Measurements from ENCODE around the gene ZNF608. TPM values are rescaled to one million over a fixed set of nuclear protein-coding genes. Genes with fewer than 3 reads are reported as not detected.

Gene ZNF608
- total RNA-seq, 2 donors from 2014 or later, result 138 to 140 TPM

DNA sequence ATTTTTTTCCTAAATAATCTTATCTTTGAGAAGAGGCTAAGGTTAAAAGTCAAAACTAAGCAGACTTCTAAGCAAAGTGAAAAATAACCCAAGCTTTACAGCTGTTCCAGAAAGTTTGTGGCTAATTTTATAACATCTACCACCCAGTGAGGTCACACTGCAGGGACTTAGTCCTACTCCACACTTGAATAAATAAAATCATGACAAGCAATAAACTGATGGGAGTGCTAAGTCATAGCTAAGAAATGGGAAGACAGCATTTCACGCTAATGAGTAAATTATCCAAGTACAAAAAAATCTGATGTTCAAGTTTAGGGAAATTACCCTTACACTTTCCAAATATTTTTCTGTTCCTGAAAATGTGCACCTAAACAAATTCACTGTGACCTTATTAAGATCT, 47.7 kb downstream of the ZNF608 start:
- H3K27ac ChIP-seq (ENCODE audit: low read depth, low read length), result peak overlapping the region; percentile 89
- peaks cover 56% of the 10 kb centered on the region for H3K36me3 Mint-ChIP-seq (ENCODE audit: low read depth)
- no peaks in the 10 kb centered on the region for H3K27me3 ChIP-seq (ENCODE audit: control insufficient read depth, insufficient read depth, low read length, poor library complexity, severe bottlenecking)
- H3K27ac Mint-ChIP-seq, result peak overlapping the region; percentile 13
- TF ChIP-seq CTCF (conservative IDR thresholded peaks at IDR 0.05), result no peak
- no peaks in the 10 kb centered on the region for H3K9me3 Mint-ChIP-seq
- H3K4me1 Mint-ChIP-seq, result peaks cover 67% of the 10 kb centered on the region
- H3K36me3 ChIP-seq (ENCODE audit: control insufficient read depth, insufficient read depth, low read length), result peaks cover 63% of the 10 kb centered on the region
- no peaks in the 10 kb centered on the region for H3K27me3 Mint-ChIP-seq (ENCODE audit: insufficient read depth)
- WGBS, 2 experiments (ENCODE audit: insufficient coverage in 1 of 2, insufficient read length in 1 of 2), result 100% methylated on average over 1 of the region's 1 CpG; no CpG with 5 or more reads in 1 of the 2 experiments
- no peak for DNase-seq
- H3K4me3 Mint-ChIP-seq, result no peak overlapping the region
- H3K4me3 ChIP-seq (ENCODE audit: low read length), result peak overlapping the region; percentile 25
- no peak overlapping the region for H3K9ac ChIP-seq (ENCODE audit: extremely low read depth, low read length, poor library complexity, severe bottlenecking)
- H3K9me3 ChIP-seq (ENCODE audit: control insufficient read depth, low read length), result no peaks in the 10 kb centered on the region
- H3K4me1 ChIP-seq (ENCODE audit: control insufficient read depth, insufficient read depth, low read length), result peaks cover 19% of the 10 kb centered on the region

- H3K4me1 Mint-ChIP-seq, result peaks cover 62% of the 10 kb centered on the region
- TF ChIP-seq CTCF (conservative IDR thresholded peaks at IDR 0.05), result no peak
- 89 to 90% methylated on average over 3 to 4 of the region's 4 CpGs for WGBS, 2 experiments (ENCODE audit: insufficient coverage in 1 of 2, insufficient read length in 1 of 2)
- Histone ChIP-seq H3K4me3 (ENCODE audit: low read length) (peak overlapping the region; percentile 25), H3K27ac (ENCODE audit: low read depth, low read length) (peak overlapping the region; percentile 89), H3K27me3 (ENCODE audit: control insufficient read depth, insufficient read depth, low read length, poor library complexity, severe bottlenecking) (no peaks in the 10 kb centered on the region), H3K36me3 (ENCODE audit: control insufficient read depth, insufficient read depth, low read length) (peaks cover 64% of the 10 kb centered on the region), H3K4me1 (ENCODE audit: control insufficient read depth, insufficient read depth, low read length) (peaks cover 16% of the 10 kb centered on the region), H3K9me3 (ENCODE audit: control insufficient read depth, low read length) (no peaks in the 10 kb centered on the region), H3K9ac (ENCODE audit: extremely low read depth, low read length, poor library complexity, severe bottlenecking) (no peak overlapping the region)
- H3K27me3 Mint-ChIP-seq (ENCODE audit: insufficient read depth), result no peaks in the 10 kb centered on the region
- H3K9me3 Mint-ChIP-seq, result no peaks in the 10 kb centered on the region
- peak overlapping the region; percentile 64 for H3K27ac Mint-ChIP-seq
- no peak for DNase-seq
- peaks cover 58% of the 10 kb centered on the region for H3K36me3 Mint-ChIP-seq (ENCODE audit: low read depth)
- H3K4me3 Mint-ChIP-seq, result no peak overlapping the region
Observed at GRCh38 chr5:124697933-124698591, 48.4 kb downstream of the ZNF608 start.

GRCh38 chr5:124697501-124697900, 48.9 kb downstream of the ZNF608 start:
- peak overlapping the region; percentile 64 for H3K27ac Mint-ChIP-seq
- Histone ChIP-seq H3K9me3 (ENCODE audit: control insufficient read depth, low read length) (no peaks in the 10 kb centered on the region), H3K4me3 (ENCODE audit: low read length) (no peak overlapping the region), H3K27me3 (ENCODE audit: control insufficient read depth, insufficient read depth, low read length, poor library complexity, severe bottlenecking) (no peaks in the 10 kb centered on the region), H3K4me1 (ENCODE audit: control insufficient read depth, insufficient read depth, low read length) (peaks cover 13% of the 10 kb centered on the region), H3K36me3 (ENCODE audit: control insufficient read depth, insufficient read depth, low read length) (peaks cover 69% of the 10 kb centered on the region), H3K9ac (ENCODE audit: extremely low read depth, low read length, poor library complexity, severe bottlenecking) (no peak overlapping the region), H3K27ac (ENCODE audit: low read depth, low read length) (peak overlapping the region; percentile 89)
- peaks cover 62% of the 10 kb centered on the region for H3K36me3 Mint-ChIP-seq (ENCODE audit: low read depth)
- no peaks in the 10 kb centered on the region for H3K27me3 Mint-ChIP-seq (ENCODE audit: insufficient read depth)
- TF ChIP-seq CTCF (conservative IDR thresholded peaks at IDR 0.05), result no peak
- no peak overlapping the region for H3K4me3 Mint-ChIP-seq
- H3K9me3 Mint-ChIP-seq, result no peaks in the 10 kb centered on the region
- DNase-seq, result no peak
- 97% methylated on average over 1 of the region's 1 CpG; no CpG with 5 or more reads in 1 of the 2 experiments for WGBS, 2 experiments (ENCODE audit: insufficient coverage in 1 of 2, insufficient read length in 1 of 2)
- peaks cover 62% of the 10 kb centered on the region for H3K4me1 Mint-ChIP-seq
